Body of pancreas (tissue), 4 donors: ENCODE data around the gene FBRSL1.

Source experiments
- POLR2A ChIP-seq, 3 donors: fragments of 450-650 bp; IDR thresholded peaks; one replicate each; pipeline ENCODE4 v1.6.1; 2016; ENCODE audit warnings: antibody characterized with exemption in 3 of 3, mild to moderate bottlenecking in 2 of 3
- TF ChIP-seq, protein P1 (sequence below), 7 experiments: fragments of 450-650 bp in 4 of 7; fragments of 200-600 bp in 3 of 7; sonication (generic) in 3 of 7; IDR thresholded peaks; one replicate each; pipeline ENCODE4 v1.5.1; 2016 to 2019; ENCODE audit warnings: antibody characterized with exemption in 7 of 7

DNA sequence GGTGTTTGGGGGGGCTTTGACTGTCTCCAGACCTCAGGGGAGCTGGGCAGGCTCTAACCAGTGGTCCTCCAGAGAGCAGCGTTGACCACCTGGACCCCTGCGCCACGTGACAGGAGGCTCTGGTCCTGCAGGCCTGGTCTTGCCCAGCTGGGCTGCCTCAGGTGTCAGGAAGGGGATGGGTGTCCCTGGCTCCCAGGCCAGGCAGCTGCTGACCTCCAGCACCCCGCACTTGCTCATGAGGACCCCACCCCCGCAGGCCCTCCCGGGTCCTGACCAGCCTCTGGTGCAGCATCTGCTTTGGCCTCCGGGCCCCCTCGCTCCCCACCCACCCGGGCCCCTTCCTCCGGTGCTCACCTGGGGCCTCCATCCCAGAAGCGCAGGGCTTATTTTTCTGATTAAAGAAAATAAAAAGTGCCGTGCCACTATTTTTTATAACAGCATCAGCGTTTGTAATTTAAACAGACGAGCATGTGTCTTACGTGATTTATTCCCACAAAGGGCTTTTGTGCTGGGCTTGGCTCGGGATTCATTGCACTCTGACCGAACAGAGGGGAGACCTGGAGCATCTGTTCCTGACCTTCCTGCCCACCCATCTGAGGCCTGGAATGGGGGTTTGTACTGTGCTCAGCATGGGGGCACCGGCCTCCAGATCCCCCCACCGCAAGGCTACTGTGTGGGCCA is 21.7 kb downstream of the FBRSL1 start:
- TF ChIP-seq, protein P1, sequence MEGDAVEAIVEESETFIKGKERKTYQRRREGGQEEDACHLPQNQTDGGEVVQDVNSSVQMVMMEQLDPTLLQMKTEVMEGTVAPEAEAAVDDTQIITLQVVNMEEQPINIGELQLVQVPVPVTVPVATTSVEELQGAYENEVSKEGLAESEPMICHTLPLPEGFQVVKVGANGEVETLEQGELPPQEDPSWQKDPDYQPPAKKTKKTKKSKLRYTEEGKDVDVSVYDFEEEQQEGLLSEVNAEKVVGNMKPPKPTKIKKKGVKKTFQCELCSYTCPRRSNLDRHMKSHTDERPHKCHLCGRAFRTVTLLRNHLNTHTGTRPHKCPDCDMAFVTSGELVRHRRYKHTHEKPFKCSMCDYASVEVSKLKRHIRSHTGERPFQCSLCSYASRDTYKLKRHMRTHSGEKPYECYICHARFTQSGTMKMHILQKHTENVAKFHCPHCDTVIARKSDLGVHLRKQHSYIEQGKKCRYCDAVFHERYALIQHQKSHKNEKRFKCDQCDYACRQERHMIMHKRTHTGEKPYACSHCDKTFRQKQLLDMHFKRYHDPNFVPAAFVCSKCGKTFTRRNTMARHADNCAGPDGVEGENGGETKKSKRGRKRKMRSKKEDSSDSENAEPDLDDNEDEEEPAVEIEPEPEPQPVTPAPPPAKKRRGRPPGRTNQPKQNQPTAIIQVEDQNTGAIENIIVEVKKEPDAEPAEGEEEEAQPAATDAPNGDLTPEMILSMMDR (IDR thresholded peaks at IDR 0.05): no peak
- no peak for TF ChIP-seq POLR2A (IDR thresholded peaks at IDR 0.05)
